Skeletal muscle satellite cell (primary cell): ENCODE data around the gene CDH12.
"Not testable (repeated sequence)": the region's sequence is repeated elsewhere in the genome, so short reads cannot be mapped to it uniquely, and the experiment has no call there.

Experiments
- H3K27me3 ChIP-seq: 2 replicates; pipeline ENCODE4 v1.7.0; 2013; ENCODE audit warnings: low read length; ENCODE audit not compliant: control insufficient read depth, insufficient read depth
- H3K36me3 ChIP-seq: 2 replicates; pipeline ENCODE4 v1.7.0; 2013; ENCODE audit warnings: mild to moderate bottlenecking, control low read depth, low read length; ENCODE audit not compliant: insufficient read depth
- H3K4me1 ChIP-seq: 2 replicates; pipeline ENCODE4 v1.7.0; 2013; ENCODE audit warnings: low read length; ENCODE audit not compliant: control insufficient read depth, insufficient read depth
- H3K4me2 ChIP-seq: 2 replicates; pipeline ENCODE4 v1.7.0; 2013; ENCODE audit warnings: mild to moderate bottlenecking, low read length
- H3K4me3 ChIP-seq: 2 replicates; pipeline ENCODE4 v1.7.0; 2013; ENCODE audit warnings: low read length
- H3K9ac ChIP-seq: 2 replicates; pipeline ENCODE4 v1.7.0; 2013; ENCODE audit warnings: mild to moderate bottlenecking, low read depth, low read length, moderate library complexity
- H3K9me3 ChIP-seq: replicated peaks from 2 replicates; pipeline ENCODE4 v1.7.0; 2013; ENCODE audit warnings: mild to moderate bottlenecking, control low read depth, low read length

Gene CDH12

GRCh38 chr5:22278164-22278563, 575.0 kb downstream of the CDH12 start:
- Histone ChIP-seq H3K27me3 (no peaks in the 10 kb centered on the region), H3K4me1 (no peaks in the 10 kb centered on the region), H3K9me3 (no peaks in the 10 kb centered on the region), H3K4me2 (no peak overlapping the region), H3K36me3 (no peaks in the 10 kb centered on the region), H3K9ac (no peak overlapping the region), H3K4me3 (no peak overlapping the region)

DNA sequence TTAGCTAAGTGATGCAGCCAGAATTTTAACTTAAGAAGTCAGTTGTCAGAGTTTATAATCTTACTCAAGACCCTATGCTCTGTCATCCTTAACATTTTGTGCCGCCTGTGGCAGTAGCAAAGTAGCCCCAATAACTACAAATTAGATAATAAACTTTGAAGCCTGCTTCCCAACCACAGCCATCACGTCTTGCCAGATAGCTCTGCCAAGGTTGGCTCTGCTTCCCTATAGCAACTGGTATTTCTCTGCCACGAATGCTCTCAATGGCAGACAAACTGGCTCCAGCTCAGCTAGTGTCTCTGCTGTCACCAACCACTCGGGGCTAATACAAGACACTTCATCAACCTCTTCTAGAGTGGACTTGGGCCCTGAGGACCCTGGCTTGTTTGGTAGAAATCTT, 576.1 kb downstream of the CDH12 start:
- no peaks in the 10 kb centered on the region for H3K36me3 ChIP-seq
- H3K9ac ChIP-seq = no peak overlapping the region
- no peaks in the 10 kb centered on the region for H3K27me3 ChIP-seq
- no peak overlapping the region for H3K4me3 ChIP-seq
- H3K4me2 ChIP-seq = no peak overlapping the region
- no peaks in the 10 kb centered on the region for H3K9me3 ChIP-seq
- H3K4me1 ChIP-seq = no peaks in the 10 kb centered on the region

DNA sequence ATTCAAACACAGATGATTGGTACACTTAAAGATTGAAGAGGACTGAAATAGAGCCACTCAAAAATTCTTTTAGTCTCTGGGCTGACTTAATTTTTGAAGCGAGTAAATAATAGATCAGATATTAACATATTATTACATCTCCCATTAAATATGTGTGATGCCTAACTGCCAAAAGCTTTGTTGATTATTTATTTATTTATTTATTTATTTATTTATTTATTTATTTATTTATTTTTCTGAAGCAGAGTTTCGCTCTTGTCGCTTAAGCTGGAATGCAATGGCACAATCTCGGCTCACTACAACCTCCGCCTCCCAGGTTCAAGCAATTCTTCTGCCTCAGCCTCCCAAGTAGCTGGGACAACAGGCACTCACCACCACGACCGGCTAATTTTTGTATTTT, 587.3 kb downstream of the CDH12 start:
- not testable (repeated sequence) for H3K4me1 ChIP-seq, H3K36me3 ChIP-seq, H3K9ac ChIP-seq, H3K4me3 ChIP-seq, H3K9me3 ChIP-seq, H3K4me2 ChIP-seq, H3K27me3 ChIP-seq

- Histone ChIP-seq H3K9me3 (peaks cover 3% of the 10 kb centered on the region), H3K27me3 (no peaks in the 10 kb centered on the region), H3K4me3 (no peak overlapping the region), H3K36me3 (no peaks in the 10 kb centered on the region), H3K9ac (no peak overlapping the region), H3K4me1 (no peaks in the 10 kb centered on the region), H3K4me2 (no peak overlapping the region)
These were observed 595.0 kb downstream of the CDH12 start for GRCh38 chr5:22258139-22258538.

- Histone ChIP-seq H3K9ac (no peak overlapping the region), H3K9me3 (no peaks in the 10 kb centered on the region), H3K27me3 (no peaks in the 10 kb centered on the region), H3K4me1 (no peaks in the 10 kb centered on the region), H3K4me3 (no peak overlapping the region), H3K36me3 (no peaks in the 10 kb centered on the region), H3K4me2 (no peak overlapping the region)
These were observed 602.6 kb downstream of the CDH12 start for GRCh38 chr5:22250528-22250927.

GRCh38 chr5:22249209-22249729, 603.9 kb downstream of the CDH12 start:
- no peak overlapping the region for H3K4me2 ChIP-seq
- no peaks in the 10 kb centered on the region for H3K36me3 ChIP-seq
- no peak overlapping the region for H3K4me3 ChIP-seq
- H3K9me3 ChIP-seq = no peaks in the 10 kb centered on the region
- H3K9ac ChIP-seq = no peak overlapping the region
- H3K27me3 ChIP-seq = no peaks in the 10 kb centered on the region
- H3K4me1 ChIP-seq = no peaks in the 10 kb centered on the region

DNA sequence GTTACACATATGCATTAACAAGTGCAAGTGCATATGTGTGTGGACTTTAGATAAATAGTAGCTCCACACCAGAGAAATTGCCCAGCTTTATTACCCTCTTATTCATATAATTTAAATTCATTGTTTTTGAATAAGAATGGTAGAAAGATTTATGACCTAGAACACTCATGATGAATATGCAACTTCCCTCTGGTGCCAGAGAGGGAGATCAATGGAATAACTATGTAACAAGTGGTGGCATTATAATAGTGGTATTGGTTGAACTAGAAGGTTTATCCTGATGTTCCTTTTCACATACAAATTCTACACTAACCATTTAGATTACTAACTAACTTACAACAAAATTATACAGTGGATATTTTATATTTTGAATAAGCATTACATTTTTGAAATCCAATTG, 607.4 kb downstream of the CDH12 start:
- no peaks in the 10 kb centered on the region for H3K27me3 ChIP-seq
- H3K4me1 ChIP-seq = no peaks in the 10 kb centered on the region
- no peak overlapping the region for H3K9ac ChIP-seq
- H3K36me3 ChIP-seq = no peaks in the 10 kb centered on the region
- H3K4me3 ChIP-seq = no peak overlapping the region
- H3K9me3 ChIP-seq = no peaks in the 10 kb centered on the region
- no peak overlapping the region for H3K4me2 ChIP-seq

DNA sequence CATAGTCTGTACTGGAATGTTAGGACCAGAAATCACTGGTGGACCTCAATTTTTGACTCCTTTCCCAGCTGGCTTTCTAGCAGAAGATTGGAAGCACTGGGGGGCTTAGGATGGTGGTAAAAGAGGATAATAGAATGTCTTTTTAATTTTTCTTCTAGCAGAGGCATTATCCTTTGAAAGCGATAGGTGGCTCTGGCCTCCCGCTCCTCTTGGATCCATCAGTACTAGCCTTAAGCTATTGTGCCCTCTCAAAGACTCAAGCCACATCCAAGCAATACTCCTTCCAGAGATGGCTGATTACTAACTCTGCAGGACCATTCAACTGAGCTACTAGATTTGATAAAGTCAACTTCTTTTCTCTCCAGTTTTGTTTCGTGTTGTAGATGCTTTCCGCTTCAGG, 610.6 kb downstream of the CDH12 start:
- no peak overlapping the region for H3K9ac ChIP-seq
- peaks cover 4% of the 10 kb centered on the region for H3K9me3 ChIP-seq
- no peak overlapping the region for H3K4me3 ChIP-seq
- H3K4me2 ChIP-seq = no peak overlapping the region
- no peaks in the 10 kb centered on the region for H3K27me3 ChIP-seq
- H3K36me3 ChIP-seq = no peaks in the 10 kb centered on the region
- no peaks in the 10 kb centered on the region for H3K4me1 ChIP-seq

DNA sequence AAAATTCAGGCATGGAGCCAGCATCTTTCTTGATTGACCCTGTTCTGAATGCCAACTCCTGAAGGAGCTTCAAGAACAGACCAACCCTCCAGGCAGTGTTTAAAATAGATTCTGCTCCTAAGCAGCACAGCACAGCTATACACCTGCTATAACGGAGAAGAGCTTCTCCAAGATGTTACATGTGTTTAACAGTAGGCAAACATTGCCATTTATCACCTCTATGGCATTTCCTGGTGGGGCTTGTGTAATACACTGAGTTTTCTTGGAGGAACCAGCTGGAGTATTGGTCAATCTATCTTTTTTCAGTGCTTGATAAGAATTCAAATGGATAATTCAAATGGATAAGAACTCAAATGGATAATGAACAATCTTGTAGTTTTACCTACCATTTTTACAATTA, 615.1 kb downstream of the CDH12 start:
- Histone ChIP-seq H3K4me1 (no peaks in the 10 kb centered on the region), H3K27me3 (no peaks in the 10 kb centered on the region), H3K36me3 (no peaks in the 10 kb centered on the region), H3K9me3 (peaks cover 4% of the 10 kb centered on the region), H3K4me2 (no peak overlapping the region), H3K9ac (no peak overlapping the region), H3K4me3 (no peak overlapping the region)

GRCh38 chr5:22226423-22226822, 626.7 kb downstream of the CDH12 start:
- no peak overlapping the region for H3K9ac ChIP-seq
- no peaks in the 10 kb centered on the region for H3K4me1 ChIP-seq
- H3K27me3 ChIP-seq = no peaks in the 10 kb centered on the region
- no peak overlapping the region for H3K4me3 ChIP-seq
- H3K4me2 ChIP-seq = no peak overlapping the region
- H3K36me3 ChIP-seq = no peaks in the 10 kb centered on the region
- H3K9me3 ChIP-seq = no peaks in the 10 kb centered on the region

GRCh38 chr5:22223079-22223478, 630.1 kb downstream of the CDH12 start:
- H3K27me3 ChIP-seq = no peaks in the 10 kb centered on the region
- no peaks in the 10 kb centered on the region for H3K4me1 ChIP-seq
- H3K9me3 ChIP-seq = no peaks in the 10 kb centered on the region
- no peak overlapping the region for H3K4me3 ChIP-seq
- no peaks in the 10 kb centered on the region for H3K36me3 ChIP-seq
- no peak overlapping the region for H3K4me2 ChIP-seq
- no peak overlapping the region for H3K9ac ChIP-seq

DNA sequence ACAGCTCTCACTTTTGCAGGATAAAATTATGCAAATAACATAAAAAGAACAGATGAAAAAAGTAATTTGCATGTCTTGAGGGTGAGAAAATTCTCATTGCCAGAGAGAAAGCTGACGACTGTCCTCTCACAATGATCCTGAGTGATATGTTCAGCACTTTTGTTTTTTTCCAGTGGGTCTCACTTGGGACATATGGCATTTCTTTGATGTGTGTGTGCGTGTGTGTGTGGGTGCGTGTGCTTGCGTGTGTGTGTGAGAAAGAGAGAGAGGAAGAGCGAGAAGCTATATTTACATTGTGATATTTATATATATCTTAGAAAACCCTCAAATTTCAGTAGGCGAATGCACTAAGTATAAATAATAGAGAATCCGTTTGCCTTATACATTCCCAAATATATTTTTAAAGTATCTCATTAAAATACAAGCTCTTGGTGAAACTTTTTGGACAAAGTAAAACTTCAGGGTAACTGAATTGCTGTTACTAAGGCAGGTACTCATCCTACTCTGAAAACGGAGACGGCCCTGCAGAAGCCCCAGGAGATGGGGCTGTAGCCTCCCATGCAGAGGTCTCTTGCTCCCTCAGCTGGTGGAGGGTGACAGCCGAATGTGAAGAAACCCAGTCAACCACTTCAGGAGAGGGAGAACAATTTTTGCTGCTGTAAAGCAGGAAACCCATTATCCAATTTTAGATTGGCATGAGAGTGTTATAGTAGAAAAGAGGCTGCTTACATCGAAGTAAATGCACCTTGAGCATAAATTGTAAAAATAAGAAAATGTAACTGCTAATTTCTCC, 639.2 kb downstream of the CDH12 start:
- H3K36me3 ChIP-seq, H3K4me3 ChIP-seq, H3K9ac ChIP-seq, H3K27me3 ChIP-seq, H3K4me2 ChIP-seq, H3K4me1 ChIP-seq, H3K9me3 ChIP-seq: not testable (repeated sequence)
